PC-3 (cell line): ENCODE data around the gene DEPDC1B. TPM values are rescaled to one million over a fixed set of nuclear protein-coding genes. Genes with fewer than 3 reads are reported as not detected.

Experiments
- ATAC-seq: fragments of 200-7000 bp; cut with Tn5 transposase; 2 replicates; pipeline ENCODE4 v1.9.1; 2020; ENCODE audit warnings: mild to moderate bottlenecking, moderate library complexity
- BruUV-seq: library from RNA; stranded (reverse); fragments of 400-500 nt; replicated peaks from 2 replicates; lab custom pipeline; 2021; lab: Mats Ljungman, UMichigan
- CTCF ChIA-PET: fragments of 300-600 bp; sonication (Branson Sonifier 250); formaldehyde crosslinking; loops from one replicate; lab custom pipeline; 2022; ENCODE audit warnings: antibody characterized with exemption; lab: Charles Lee
- POLR2A ChIA-PET: fragments of 300-600 bp; sonication (Branson Sonifier 250); formaldehyde crosslinking; loops from one replicate; lab custom pipeline; 2022; ENCODE audit warnings: antibody characterized with exemption; ENCODE audit not compliant: unreplicated experiment; lab: Charles Lee
- DNase-seq: peaks from one replicate; pipeline ENCODE4 v3.0.0-alpha.2; 2015
- H2AFZ ChIP-seq: fragments of 300-600 bp; sonication (generic); 2 replicates; pipeline ENCODE4 v1.6.0; 2016; ENCODE audit warnings: antibody characterized with exemption, low read length
- H3F3A ChIP-seq: fragments of 300-600 bp; sonication (generic); one replicate; pipeline ENCODE4 v1.6.0; 2017; ENCODE audit warnings: antibody characterized with exemption, low read length, control low read depth, mild to moderate bottlenecking; ENCODE audit not compliant: unreplicated experiment
- H3K27ac ChIP-seq: fragments of 300-600 bp; sonication (generic); 2 replicates; pipeline ENCODE4 v1.5.1; 2016; ENCODE audit warnings: mild to moderate bottlenecking, low read length
- H3K27me3 ChIP-seq: fragments of 300-600 bp; sonication (generic); 2 replicates; pipeline ENCODE4 v1.6.1; 2016; ENCODE audit warnings: low read length, mixed read lengths
- H3K36me3 ChIP-seq: fragments of 300-600 bp; sonication (generic); 2 replicates; pipeline ENCODE4 v1.6.1; 2016; ENCODE audit warnings: low read depth, mixed run types, low read length, mixed read lengths
- H3K4me1 ChIP-seq: fragments of 300-600 bp; sonication (generic); 2 replicates; pipeline ENCODE4 v1.5.1; 2016; ENCODE audit warnings: low read length; ENCODE audit not compliant: insufficient read depth
- H3K4me2 ChIP-seq: fragments of 300-600 bp; sonication (generic); 2 replicates; pipeline ENCODE4 v1.6.0; 2016; ENCODE audit warnings: low read length
- H3K4me3 ChIP-seq: fragments of 300-600 bp; sonication (generic); 2 replicates; pipeline ENCODE4 v1.5.1; 2016; ENCODE audit warnings: mild to moderate bottlenecking, low read length, mixed read lengths
- H3K79me2 ChIP-seq: fragments of 300-600 bp; sonication (generic); 2 replicates; pipeline ENCODE4 v1.6.1; 2017; ENCODE audit warnings: low read length, mixed read lengths
- H3K9ac ChIP-seq: fragments of 300-600 bp; sonication (generic); 2 replicates; pipeline ENCODE4 v1.6.0; 2016; ENCODE audit warnings: mild to moderate bottlenecking, low read length
- H3K9me2 ChIP-seq: fragments of 300-600 bp; sonication (generic); replicated peaks from 2 replicates; pipeline ENCODE4 v1.6.1; 2016; ENCODE audit warnings: mixed run types, low read length, mixed read lengths
- H3K9me3 ChIP-seq: fragments of 300-600 bp; sonication (generic); 2 replicates; pipeline ENCODE4 v1.6.1; 2016; ENCODE audit warnings: low read length, mixed read lengths
- H4K20me1 ChIP-seq: fragments of 300-600 bp; sonication (generic); 2 replicates; pipeline ENCODE4 v1.6.1; 2016; ENCODE audit warnings: low read length, mixed read lengths
- CTCF ChIP-seq: fragments of 300-600 bp; sonication (generic); conservative IDR thresholded peaks from 2 replicates; pipeline ENCODE4 v1.5.1; 2017; ENCODE audit warnings: antibody characterized with exemption, low read depth, mild to moderate bottlenecking, low read length
- EZH2 ChIP-seq: fragments of 300-600 bp; sonication (generic); IDR thresholded peaks from one replicate; pipeline ENCODE4 v1.6.1; 2017; ENCODE audit warnings: antibody characterized with exemption, mild to moderate bottlenecking, low read length; ENCODE audit not compliant: unreplicated experiment
- EZH2phosphoT487 ChIP-seq: fragments of 300-600 bp; sonication (generic); IDR thresholded peaks from 2 replicates; pipeline ENCODE4 v1.6.1; 2018; ENCODE audit warnings: mild to moderate bottlenecking, antibody characterized with exemption, low read length, borderline replicate concordance
- intact Hi-C: fragments of 100-400 bp; cut with micrococcal nuclease; formaldehyde crosslinking; loops from 2 replicates; pipeline ENCODE4 v1.9.0; 2023
- total RNA-seq: library from RNA; depleted of rRNA; stranded (reverse); fragments of >200 nt; gene quantifications from 2 replicates; pipeline ENCODE4 v1.2.3, GENCODE V29; 2014

Gene DEPDC1B
- total RNA-seq, 1 experiment from 2014 or later: 22.7 TPM

DNA sequence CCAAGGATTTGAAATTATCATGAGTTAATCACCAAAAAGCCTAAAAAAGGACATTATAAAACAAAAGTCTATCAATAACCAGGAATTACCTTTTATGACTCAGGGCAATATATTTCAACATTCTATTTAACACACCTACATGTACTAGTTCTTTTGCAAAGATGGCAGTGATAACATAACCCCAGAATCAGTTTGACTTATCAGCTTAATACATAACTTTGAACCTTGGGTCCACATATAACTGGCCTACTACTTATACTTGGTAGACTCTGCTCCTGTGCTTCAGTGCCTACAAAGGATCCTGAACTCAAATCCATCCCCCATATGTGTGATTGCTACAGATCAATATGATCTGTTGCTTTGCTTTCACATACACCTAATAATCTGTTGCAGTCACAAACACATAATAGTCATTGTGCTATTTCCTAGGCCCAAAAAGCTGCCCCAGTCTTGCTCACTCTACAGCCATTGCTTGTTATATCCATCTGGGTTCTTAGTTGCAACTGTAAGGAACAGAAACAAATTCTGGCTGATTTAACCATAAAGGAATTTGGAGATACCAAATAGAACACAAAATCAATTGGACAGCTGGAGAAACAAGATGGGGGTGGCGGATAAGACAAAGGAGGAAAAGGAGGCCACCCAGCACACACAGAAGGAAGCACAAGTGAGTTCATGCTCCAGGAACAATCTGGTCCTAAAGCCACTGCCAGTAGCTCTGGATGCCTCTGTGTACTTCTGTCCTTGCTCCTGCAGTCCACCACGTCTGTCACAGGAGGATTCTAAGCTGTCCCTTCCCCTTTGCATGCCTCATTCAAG is 25.5 kb downstream of the DEPDC1B start:
- 0 out of 2 replicates have a peak, but pooled peaks cover 4% of the 10 kb centered on the region for H4K20me1 ChIP-seq
- TF ChIP-seq EZH2: no peak
- no peak for TF ChIP-seq CTCF
- no peak for TF ChIP-seq EZH2phosphoT487
- no peaks in the 10 kb centered on the region for H3K9me2 ChIP-seq
- no peak for ATAC-seq
- H3F3A ChIP-seq: peaks cover 8% of the 10 kb centered on the region
- H3K9ac ChIP-seq: no peak overlapping the region
- no peaks in the 10 kb centered on the region for H3K36me3 ChIP-seq
- peaks cover 52% of the 10 kb centered on the region for H3K79me2 ChIP-seq
- ChIA-PET POLR2A (no interaction called here), CTCF (no interaction called here)
- no peak for DNase-seq
- H3K9me3 ChIP-seq: no peaks in the 10 kb centered on the region
- peaks cover 20% of the 10 kb centered on the region for H3K4me1 ChIP-seq
- intact Hi-C loops: no loop called here
- no peak overlapping the region for H2AFZ ChIP-seq
- H3K4me3 ChIP-seq: no peak overlapping the region
- no peak overlapping the region for H3K4me2 ChIP-seq
- BruUV-seq: no TSS peak
- H3K27ac ChIP-seq: no peak overlapping the region
- H3K27me3 ChIP-seq: no peaks in the 10 kb centered on the region

- Histone ChIP-seq H3K4me1 (peaks cover 9% of the 10 kb centered on the region), H3K9ac (no peak overlapping the region), H3K9me3 (no peaks in the 10 kb centered on the region), H3K9me2 (no peaks in the 10 kb centered on the region), H3K36me3 (no peaks in the 10 kb centered on the region), H3K4me3 (no peak overlapping the region), H3K27ac (no peak overlapping the region), H3K79me2 (peaks cover 43% of the 10 kb centered on the region), H4K20me1 (no peaks in the 10 kb centered on the region), H3F3A (peaks cover under 1% of the 10 kb centered on the region), H2AFZ (no peak overlapping the region), H3K4me2 (no peak overlapping the region), H3K27me3 (no peaks in the 10 kb centered on the region)
- ATAC-seq (no peak), DNase-seq (no peak)
- POLR2A ChIA-PET: no interaction called here
- no TSS peak for BruUV-seq
- intact Hi-C loops: no loop called here
- TF ChIP-seq CTCF: no peak
- no peak for TF ChIP-seq EZH2
- TF ChIP-seq EZH2phosphoT487: no peak
- CTCF ChIA-PET: no interaction called here
Measured at GRCh38 chr5:60673334-60673733, 26.6 kb downstream of the DEPDC1B start.

- intact Hi-C loops: no loop called here
Measured at GRCh38 chr5:60672693-60673264, 27.2 kb downstream of the DEPDC1B start.

More at GRCh38 chr5:60672693-60673264, 27.2 kb downstream of the DEPDC1B start:
- POLR2A ChIA-PET: no interaction called here
- Histone ChIP-seq H3K27ac (no peak overlapping the region), H3K4me2 (no peak overlapping the region), H3K9me3 (no peaks in the 10 kb centered on the region), H3F3A (no peaks in the 10 kb centered on the region), H3K4me3 (no peak overlapping the region), H3K79me2 (peaks cover 43% of the 10 kb centered on the region), H3K9ac (no peak overlapping the region), H3K4me1 (peaks cover 4% of the 10 kb centered on the region; the same call in 1 of the 2 replicates), H2AFZ (no peak overlapping the region), H3K27me3 (no peaks in the 10 kb centered on the region), H3K9me2 (no peaks in the 10 kb centered on the region), H3K36me3 (no peaks in the 10 kb centered on the region), H4K20me1 (no peaks in the 10 kb centered on the region)
- ATAC-seq: no peak
- TF ChIP-seq CTCF (no peak), EZH2 (no peak), EZH2phosphoT487 (no peak)
- no TSS peak for BruUV-seq
- no peak for DNase-seq
- CTCF ChIA-PET: no interaction called here
